Mammary epithelial cell (primary cell): Measurements from ENCODE around the gene PDCD10.

Source experiments
- CTCF ChIP-seq, 2 donors: IDR thresholded peaks in 1 of 2; conservative IDR thresholded peaks in 1 of 2; 2 replicates each; pipeline ENCODE4 v1.5.1; 2011 to 2012; ENCODE audit warnings: inconsistent platforms in 2 of 2, low read length in 2 of 2, mild to moderate bottlenecking in 2 of 2, control low read depth in 1 of 2, low read depth in 1 of 2; ENCODE audit not compliant: insufficient read depth in 1 of 2; ENCODE audit errors: extremely low read depth in 1 of 2
- EZH2 ChIP-seq: IDR thresholded peaks from 2 replicates; pipeline ENCODE4 v1.6.1; 2012; ENCODE audit warnings: low read length, inconsistent platforms, borderline replicate concordance

GRCh38 chr3:167780214-167780883 lies 45.7 kb upstream of the PDCD10 start:
- TF ChIP-seq EZH2 (no peak), CTCF (conservative IDR thresholded peaks at IDR 0.05 in 1 of 2, IDR thresholded peaks at IDR 0.05 in 1 of 2; ENCODE audit: extremely low read depth in 1 of 2, insufficient read depth in 1 of 2, low read depth in 1 of 2, low read length in 2 of 2) (no peak)
